Keratinocyte (primary cell): ENCODE data around the gene RPL38. TPM values are rescaled to one million over a fixed set of nuclear protein-coding genes. Genes with fewer than 3 reads are reported as not detected.
A peak's percentile ranks its signal among the peaks of the same experiment; 100 is the strongest.

Source experiments
- DNase-seq: peaks from one replicate; pipeline ENCODE4 v3.0.0-alpha.2; 2011; ENCODE audit warnings: low read depth, missing footprints, low spot score
- FAIRE-seq: peaks from 2 replicates; lab custom pipeline; 2011; peaks lifted over from hg19 to GRCh38; lab: Jason Lieb, UNC
- H2AFZ ChIP-seq: 2 replicates; pipeline ENCODE4 v1.6.0; 2012; ENCODE audit warnings: low read length, control low read depth, inconsistent platforms; ENCODE audit not compliant: control insufficient read depth
- H3K27ac ChIP-seq: 2 replicates; pipeline ENCODE4 v1.5.1; 2011; ENCODE audit warnings: low read length; ENCODE audit not compliant: control insufficient read depth, insufficient read depth
- H3K27me3 ChIP-seq: 3 replicates; pipeline ENCODE4 v1.6.0; 2011; ENCODE audit warnings: low read length; ENCODE audit not compliant: control insufficient read depth, insufficient read depth; ENCODE audit errors: extremely low read depth
- H3K36me3 ChIP-seq, 2 experiments: 2 replicates in 1 of 2; 3 replicates in 1 of 2; pipeline ENCODE4 v1.5.1; 2011; ENCODE audit warnings: low read length in 2 of 2, mild to moderate bottlenecking in 1 of 2; ENCODE audit not compliant: control insufficient read depth in 2 of 2, insufficient read depth in 2 of 2; ENCODE audit errors: extremely low read depth in 1 of 2
- H3K4me1 ChIP-seq: 3 replicates; pipeline ENCODE4 v1.5.1; 2011; ENCODE audit warnings: low read length; ENCODE audit not compliant: control insufficient read depth, insufficient read depth; ENCODE audit errors: extremely low read depth
- H3K4me2 ChIP-seq: 3 replicates; pipeline ENCODE4 v1.6.0; 2011; ENCODE audit warnings: low read depth, low read length; ENCODE audit not compliant: control insufficient read depth, insufficient read depth; ENCODE audit errors: extremely low read depth
- H3K4me3 ChIP-seq, 3 experiments: fragments of 200-600 bp in 1 of 3; sonication (generic) in 1 of 3; 2 replicates in 2 of 3; 3 replicates in 1 of 3; pipeline ENCODE4 v1.5.1; 2011 to 2016; ENCODE audit warnings: low read length in 3 of 3, mild to moderate bottlenecking in 3 of 3, control low read depth in 2 of 3, inconsistent platforms in 1 of 3, low read depth in 1 of 3, mixed read lengths in 1 of 3, mixed run types in 1 of 3, moderate library complexity in 1 of 3; ENCODE audit not compliant: control insufficient read depth in 2 of 3, insufficient read depth in 2 of 3; ENCODE audit errors: extremely low read depth in 1 of 3
- H3K79me2 ChIP-seq: 2 replicates; pipeline ENCODE4 v1.6.0; 2012; ENCODE audit warnings: low read length; ENCODE audit not compliant: control insufficient read depth, insufficient read depth
- H3K9ac ChIP-seq: 3 replicates; pipeline ENCODE4 v1.6.0; 2011; ENCODE audit warnings: low read length; ENCODE audit not compliant: control insufficient read depth, insufficient read depth; ENCODE audit errors: extremely low read depth
- H3K9me1 ChIP-seq: 3 replicates; pipeline ENCODE4 v1.6.0; 2011; ENCODE audit warnings: low read length; ENCODE audit not compliant: control insufficient read depth, insufficient read depth; ENCODE audit errors: extremely low read depth
- H3K9me3 ChIP-seq: 2 replicates; pipeline ENCODE4 v1.5.1; 2012; ENCODE audit warnings: low read depth, low read length; ENCODE audit not compliant: control insufficient read depth
- H4K20me1 ChIP-seq: 3 replicates; pipeline ENCODE4 v1.6.0; 2011; ENCODE audit warnings: low read length; ENCODE audit not compliant: control insufficient read depth, insufficient read depth; ENCODE audit errors: extremely low read depth
- EZH2 ChIP-seq: IDR thresholded peaks from one replicate; pipeline ENCODE4 v1.6.1; 2012; ENCODE audit warnings: inconsistent platforms, mild to moderate bottlenecking, low read length, moderate library complexity
- dilution Hi-C: fragments of 300-500 bp; cut with MboI; formaldehyde crosslinking; loops from one replicate; pipeline ENCODE4 v1.7.0; 2020; ENCODE audit warnings: low sequenced_read_pairs; ENCODE audit not compliant: extremely low pct_ligation_motif_present
- polyA plus RNA-seq, 5 experiments: library from polyadenylated mRNA; depleted of rRNA in 3 of 5; stranded (reverse) in 3 of 5; stranded (forward) in 1 of 5; unstranded in 1 of 5; fragments of >200 nt; gene quantifications; 1 replicate in 1 of 5; 2 replicates in 3 of 5; 3 replicates in 1 of 5; pipeline versions ENCODE4 v1.2.1 to v1.2.3, GENCODE V29; 2011 to 2012; ENCODE audit warnings: missing spikeins in 2 of 5, low read depth in 1 of 5, low replicate concordance in 1 of 5
- TF ChIP-seq, protein P1 (sequence below), 3 experiments: IDR thresholded peaks in 1 of 3; conservative IDR thresholded peaks in 1 of 3; optimal IDR thresholded peaks in 1 of 3; 2 replicates in 2 of 3; 3 replicates in 1 of 3; pipeline versions ENCODE3 to v1.5.1; 2011; ENCODE audit warnings: low read length in 3 of 3, mild to moderate bottlenecking in 3 of 3, moderate library complexity in 2 of 3, control low read depth in 1 of 3, inconsistent platforms in 1 of 3; ENCODE audit not compliant: insufficient read depth in 2 of 3; ENCODE audit errors: extremely low read depth in 1 of 3

The RPL38 gene
- polyA plus RNA-seq, 1 donor (not counting 4 experiments of a cell fraction or from before 2014, with no cell fraction given) = 1,779 TPM

DNA sequence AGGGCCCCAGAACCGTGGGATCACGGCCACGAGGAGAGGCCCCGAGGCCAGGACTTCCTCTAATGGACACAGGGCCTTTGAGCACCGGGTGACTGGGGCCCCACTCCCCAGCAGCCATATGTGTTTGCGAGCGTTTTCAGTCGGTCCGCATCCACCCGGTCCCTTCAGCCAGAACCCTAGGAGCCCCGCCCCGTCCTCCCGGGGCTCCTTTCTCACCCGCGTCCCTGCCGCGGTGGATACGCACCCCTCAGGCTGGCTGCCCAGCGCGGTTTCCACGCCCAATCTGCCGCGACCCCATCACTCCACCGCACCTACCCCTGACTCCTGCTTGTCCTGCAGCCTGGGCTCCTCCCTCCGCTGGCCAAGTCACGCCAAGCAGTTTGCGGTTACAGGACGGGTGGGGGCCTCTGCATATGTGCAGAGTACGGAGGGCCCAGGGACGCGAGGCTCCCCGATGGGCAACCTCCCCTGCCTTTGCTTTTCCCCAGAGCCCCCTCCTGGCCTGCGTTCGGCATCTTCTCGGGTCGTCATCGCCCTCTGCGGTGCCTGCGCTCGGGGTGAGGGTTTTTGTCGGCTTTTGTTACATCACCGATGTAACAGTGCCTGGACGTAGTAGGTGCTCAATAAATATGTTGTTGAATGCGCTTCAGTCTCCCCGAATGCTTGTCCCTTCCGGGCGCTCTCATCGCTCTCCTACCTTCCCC lies 8.9 kb downstream of the RPL38 start:
- peak overlapping the region; percentile 96 for H2AFZ ChIP-seq
- dilution Hi-C loops = no loop called here
- peak overlapping the region; percentile 80 for H3K9ac ChIP-seq
- FAIRE-seq (no peak), DNase-seq (no peak)
- peaks cover 8 to 34% of the 10 kb centered on the region in 2 experiments for H3K36me3 ChIP-seq
- peaks cover 15% of the 10 kb centered on the region for H3K27me3 ChIP-seq
- H3K4me3 ChIP-seq = peak overlapping the region; percentile 47 to 87 (median 79)
- peak overlapping the region; percentile 79 for H3K27ac ChIP-seq
- peaks cover 4% of the 10 kb centered on the region for H3K9me1 ChIP-seq
- peaks cover 35% of the 10 kb centered on the region for H4K20me1 ChIP-seq
- H3K79me2 ChIP-seq = peaks cover 14% of the 10 kb centered on the region
- H3K4me1 ChIP-seq = peaks cover 53% of the 10 kb centered on the region
- peak overlapping the region; percentile 88 for H3K4me2 ChIP-seq
- no peaks in the 10 kb centered on the region for H3K9me3 ChIP-seq
- no peak for TF ChIP-seq EZH2
- TF ChIP-seq, protein P1, sequence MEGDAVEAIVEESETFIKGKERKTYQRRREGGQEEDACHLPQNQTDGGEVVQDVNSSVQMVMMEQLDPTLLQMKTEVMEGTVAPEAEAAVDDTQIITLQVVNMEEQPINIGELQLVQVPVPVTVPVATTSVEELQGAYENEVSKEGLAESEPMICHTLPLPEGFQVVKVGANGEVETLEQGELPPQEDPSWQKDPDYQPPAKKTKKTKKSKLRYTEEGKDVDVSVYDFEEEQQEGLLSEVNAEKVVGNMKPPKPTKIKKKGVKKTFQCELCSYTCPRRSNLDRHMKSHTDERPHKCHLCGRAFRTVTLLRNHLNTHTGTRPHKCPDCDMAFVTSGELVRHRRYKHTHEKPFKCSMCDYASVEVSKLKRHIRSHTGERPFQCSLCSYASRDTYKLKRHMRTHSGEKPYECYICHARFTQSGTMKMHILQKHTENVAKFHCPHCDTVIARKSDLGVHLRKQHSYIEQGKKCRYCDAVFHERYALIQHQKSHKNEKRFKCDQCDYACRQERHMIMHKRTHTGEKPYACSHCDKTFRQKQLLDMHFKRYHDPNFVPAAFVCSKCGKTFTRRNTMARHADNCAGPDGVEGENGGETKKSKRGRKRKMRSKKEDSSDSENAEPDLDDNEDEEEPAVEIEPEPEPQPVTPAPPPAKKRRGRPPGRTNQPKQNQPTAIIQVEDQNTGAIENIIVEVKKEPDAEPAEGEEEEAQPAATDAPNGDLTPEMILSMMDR (optimal IDR thresholded peaks at IDR 0.05 in 1 of 3, IDR thresholded peaks at IDR 0.05 in 1 of 3, conservative IDR thresholded peaks at IDR 0.05 in 1 of 3; ENCODE audit: extremely low read depth in 1 of 3, insufficient read depth in 2 of 3, low read length in 3 of 3) = no peak

GRCh38 chr17:74212913-74213791 lies 9.7 kb downstream of the RPL38 start, which contains the start of gene TTYH2:
TTYH2 (plus strand) TSS chr17:74213571; CDS start chr17:74213588, 17 bp downstream.
- H3K79me2 ChIP-seq = peaks cover 7% of the 10 kb centered on the region
- H3K4me1 ChIP-seq = peaks cover 46% of the 10 kb centered on the region
- H4K20me1 ChIP-seq = peaks cover 27% of the 10 kb centered on the region
- peak within 1 kb of the TSS; percentile 79 for H3K27ac ChIP-seq
- H3K36me3 ChIP-seq = peaks cover 8 to 28% of the 10 kb centered on the region in 2 experiments
- H3K9me3 ChIP-seq = no peaks in the 10 kb centered on the region
- peaks cover 3% of the 10 kb centered on the region for H3K9me1 ChIP-seq
- H3K4me2 ChIP-seq = peak within 1 kb of the TSS; percentile 88
- TF ChIP-seq, protein P1 (optimal IDR thresholded peaks at IDR 0.05 in 1 of 3, IDR thresholded peaks at IDR 0.05 in 1 of 3, conservative IDR thresholded peaks at IDR 0.05 in 1 of 3; ENCODE audit: extremely low read depth in 1 of 3, insufficient read depth in 2 of 3, low read length in 3 of 3) = peak; percentile 34 to 52 (median 44)
- no peak for TF ChIP-seq EZH2
- peak within 1 kb of the TSS; percentile 96 for H2AFZ ChIP-seq
- H3K9ac ChIP-seq = peak within 1 kb of the TSS; percentile 80
- dilution Hi-C loops = no loop called here
- peak within 1 kb of the TSS; percentile 47 to 87 (median 79) for H3K4me3 ChIP-seq
- DNase-seq (no peak), FAIRE-seq (no peak)
- peaks cover 15% of the 10 kb centered on the region for H3K27me3 ChIP-seq
